Gastroesophageal sphincter (tissue), 4 donors: ENCODE measurements around the gene MYO6. TPM values are rescaled to one million over a fixed set of nuclear protein-coding genes. Genes with fewer than 3 reads are reported as not detected.
"Not testable (repeated sequence)": the region's sequence is repeated elsewhere in the genome, so short reads cannot be mapped to it uniquely, and the experiment has no call there.

Experiments used
- ATAC-seq: fragments of 150-250 bp; one replicate; pipeline ENCODE4 v1.9.1; 2016; ENCODE audit warnings: mild to moderate bottlenecking, moderate library complexity
- H3K27ac ChIP-seq, 4 donors: fragments of 200-600 bp; sonication (generic) in 3 of 4; 1 replicate in 3 of 4; 2 replicates in 1 of 4; pipeline ENCODE4 v1.5.1; 2016 to 2019
- H3K27me3 ChIP-seq: fragments of 200-600 bp; sonication (generic); one replicate; pipeline ENCODE4 v1.5.1; 2019
- H3K36me3 ChIP-seq, 2 donors: fragments of 200-600 bp; sonication (generic); one replicate each; pipeline ENCODE4 v1.5.1; 2019; ENCODE audit warnings: control low read depth in 1 of 2
- H3K4me1 ChIP-seq, 3 donors: fragments of 200-600 bp; sonication (generic); 1 replicate in 2 of 3; 2 replicates in 1 of 3; pipeline ENCODE4 v1.5.1; 2016 to 2019; ENCODE audit warnings: control low read depth in 2 of 3
- H3K4me3 ChIP-seq, 2 donors: fragments of 200-600 bp; sonication (generic); one replicate each; pipeline ENCODE4 v1.5.1; 2019; ENCODE audit warnings: mild to moderate bottlenecking in 1 of 2, moderate library complexity in 1 of 2
- H3K9me3 ChIP-seq, 3 donors: fragments of 200-600 bp; sonication (generic); one replicate each; pipeline ENCODE4 v1.5.1; 2017 to 2019; ENCODE audit warnings: control low read depth in 2 of 3
- EP300 ChIP-seq: sonication (generic); formaldehyde crosslinking; IDR thresholded peaks from one replicate; pipeline ENCODE4 v1.6.1; 2017; ENCODE audit warnings: antibody characterized with exemption, mild to moderate bottlenecking
- POLR2A ChIP-seq, 2 donors: fragments of 450-650 bp; IDR thresholded peaks; one replicate each; pipeline ENCODE4 v1.6.1; 2017; ENCODE audit warnings: antibody characterized with exemption in 2 of 2, mild to moderate bottlenecking in 2 of 2, moderate library complexity in 1 of 2
- POLR2AphosphoS5 ChIP-seq: sonication (generic); formaldehyde crosslinking; IDR thresholded peaks from one replicate; pipeline ENCODE4 v1.6.1; 2017; ENCODE audit warnings: antibody characterized with exemption
- WGBS, 2 donors: methylation state at CpG; one replicate each; pipeline ENCODE4 v1.1.5; 2018; ENCODE audit warnings: low coverage in 1 of 2; 5-methylcytosine and 5-hydroxymethylcytosine counted together
- total RNA-seq, 4 donors: library from RNA; depleted of rRNA; stranded (reverse); fragments of >200 nt; gene quantifications; one replicate each; pipeline ENCODE4 v1.1.0, GENCODE V29; 2016
- TF ChIP-seq, protein P1 (sequence below), 4 experiments: fragments of 200-600 bp in 2 of 4; fragments of 450-650 bp in 2 of 4; sonication (generic) in 1 of 4; IDR thresholded peaks; one replicate each; pipeline ENCODE4 v1.5.1; 2017 to 2019; ENCODE audit warnings: antibody characterized with exemption in 4 of 4, mild to moderate bottlenecking in 2 of 4, moderate library complexity in 2 of 4

The MYO6 gene
- total RNA-seq, 4 donors from 2014 or later, result 11.0 to 17.4 (median 12.5) TPM

DNA sequence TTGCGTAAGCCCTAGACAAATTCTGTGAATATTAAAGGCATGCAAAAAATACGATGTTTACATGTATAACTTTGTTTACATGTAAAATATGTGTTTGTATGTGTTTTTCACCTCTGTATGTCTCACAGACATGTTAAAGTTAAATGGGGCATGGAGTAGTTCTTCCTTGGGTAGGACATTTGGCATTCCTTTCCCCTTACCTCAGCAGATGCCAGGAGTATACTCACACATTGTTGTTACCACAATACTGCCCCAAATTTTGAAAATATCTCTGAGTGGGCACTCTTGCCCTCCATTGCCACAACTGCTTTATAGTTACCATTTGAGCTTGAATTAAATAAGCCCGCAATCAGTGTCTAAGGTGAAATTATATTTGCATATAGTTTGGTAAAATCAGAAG, 147.5 kb downstream of the MYO6 start:
- Histone ChIP-seq H3K27me3 (no peaks in the 10 kb centered on the region), H3K4me1 (no peaks in the 10 kb centered on the region), H3K36me3 (peaks cover 0 to 15% of the 10 kb centered on the region in 2 donors), H3K27ac (no peak overlapping the region), H3K4me3 (no peak overlapping the region), H3K9me3 (no peaks in the 10 kb centered on the region)
- no peak for ATAC-seq
- 64 to 65% methylated on average over 3 of the region's 3 CpGs for WGBS, 2 donors
- TF ChIP-seq POLR2AphosphoS5 (no peak), POLR2A (IDR thresholded peaks at IDR 0.05) (no peak), EP300 (no peak)
- TF ChIP-seq, protein P1, sequence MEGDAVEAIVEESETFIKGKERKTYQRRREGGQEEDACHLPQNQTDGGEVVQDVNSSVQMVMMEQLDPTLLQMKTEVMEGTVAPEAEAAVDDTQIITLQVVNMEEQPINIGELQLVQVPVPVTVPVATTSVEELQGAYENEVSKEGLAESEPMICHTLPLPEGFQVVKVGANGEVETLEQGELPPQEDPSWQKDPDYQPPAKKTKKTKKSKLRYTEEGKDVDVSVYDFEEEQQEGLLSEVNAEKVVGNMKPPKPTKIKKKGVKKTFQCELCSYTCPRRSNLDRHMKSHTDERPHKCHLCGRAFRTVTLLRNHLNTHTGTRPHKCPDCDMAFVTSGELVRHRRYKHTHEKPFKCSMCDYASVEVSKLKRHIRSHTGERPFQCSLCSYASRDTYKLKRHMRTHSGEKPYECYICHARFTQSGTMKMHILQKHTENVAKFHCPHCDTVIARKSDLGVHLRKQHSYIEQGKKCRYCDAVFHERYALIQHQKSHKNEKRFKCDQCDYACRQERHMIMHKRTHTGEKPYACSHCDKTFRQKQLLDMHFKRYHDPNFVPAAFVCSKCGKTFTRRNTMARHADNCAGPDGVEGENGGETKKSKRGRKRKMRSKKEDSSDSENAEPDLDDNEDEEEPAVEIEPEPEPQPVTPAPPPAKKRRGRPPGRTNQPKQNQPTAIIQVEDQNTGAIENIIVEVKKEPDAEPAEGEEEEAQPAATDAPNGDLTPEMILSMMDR (IDR thresholded peaks at IDR 0.05), result no peak

DNA sequence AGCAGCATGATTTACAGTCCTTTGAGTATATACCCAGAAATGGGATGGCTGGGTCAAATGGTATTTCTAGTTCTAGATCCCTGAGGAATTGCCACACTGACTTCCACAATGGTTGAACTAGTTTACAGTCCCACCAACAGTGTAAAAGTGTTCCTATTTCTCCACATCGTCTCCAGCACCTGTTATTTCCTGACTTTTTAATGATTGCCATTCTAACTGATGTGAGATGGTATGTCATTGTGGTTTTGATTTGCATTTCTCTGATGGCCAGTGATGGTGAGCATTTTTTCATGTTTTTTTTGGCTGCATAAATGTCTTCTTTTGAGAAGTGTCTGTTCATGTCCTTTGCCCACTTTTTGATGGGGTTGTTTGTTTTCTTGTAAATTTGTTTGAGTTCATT, 151.2 kb downstream of the MYO6 start:
- H3K27me3 ChIP-seq, H3K9me3 ChIP-seq, H3K4me1 ChIP-seq, H3K36me3 ChIP-seq, H3K4me3 ChIP-seq, H3K27ac ChIP-seq, ATAC-seq: not testable (repeated sequence)
- 86 to 100% methylated on average over 1 of the region's 1 CpG for WGBS, 2 donors

DNA sequence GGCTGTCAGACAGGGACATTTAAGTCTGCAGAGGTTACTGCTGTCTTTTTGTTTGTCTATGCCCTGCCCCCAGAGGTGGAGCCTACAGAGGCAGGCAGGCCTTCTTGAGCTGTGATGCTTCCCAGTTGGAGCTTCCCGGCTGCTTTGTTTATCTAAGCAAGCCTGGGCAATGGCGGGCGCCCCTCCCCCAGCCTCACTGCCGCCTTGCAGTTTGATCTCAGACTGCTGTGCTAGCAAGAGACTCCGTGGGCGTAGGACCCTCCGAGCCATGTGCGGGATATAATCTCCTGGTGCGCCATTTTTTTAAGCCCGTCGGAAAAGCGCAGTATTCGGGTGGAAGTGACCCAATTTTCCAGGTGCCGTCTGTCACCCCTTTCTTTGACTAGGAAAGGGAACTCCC, 156.1 kb downstream of the MYO6 start:
- not testable (repeated sequence) for H3K27ac ChIP-seq, H3K4me1 ChIP-seq, H3K9me3 ChIP-seq, H3K27me3 ChIP-seq, ATAC-seq, H3K4me3 ChIP-seq
- WGBS, 2 donors, result 91 to 100% methylated on average over 1 to 7 of the region's 14 CpGs
- peaks cover 0 to 16% of the 10 kb centered on the region in 2 donors for H3K36me3 ChIP-seq

DNA sequence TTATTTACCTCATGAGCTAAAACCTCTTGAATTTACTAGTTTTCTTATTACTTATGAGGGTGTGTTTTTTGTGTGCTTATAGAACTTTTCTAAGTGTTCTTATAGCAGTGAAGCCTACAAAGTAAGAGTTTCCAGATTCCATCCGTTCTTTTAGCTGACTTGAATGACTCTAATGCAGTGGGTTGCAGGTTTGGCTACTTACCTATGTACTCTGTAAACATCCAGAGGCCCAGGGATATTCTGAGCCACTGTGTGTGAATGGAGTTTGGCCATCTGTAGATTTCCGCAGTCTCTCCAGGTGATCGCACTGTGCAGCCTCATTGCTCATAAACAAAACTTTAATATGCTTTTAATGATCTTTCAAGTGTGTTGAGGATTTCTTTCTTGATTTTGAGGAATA, 157.8 kb downstream of the MYO6 start:
- H3K27ac ChIP-seq, result no peak overlapping the region
- H3K4me1 ChIP-seq, result no peaks in the 10 kb centered on the region
- H3K4me3 ChIP-seq, result no peak overlapping the region
- ATAC-seq, result no peak
- TF ChIP-seq POLR2AphosphoS5 (no peak), POLR2A (IDR thresholded peaks at IDR 0.05) (no peak), EP300 (no peak)
- TF ChIP-seq, protein P1 (IDR thresholded peaks at IDR 0.05), result no peak
- 81 to 85% methylated on average over 3 of the region's 3 CpGs for WGBS, 2 donors
- peaks cover 0 to 16% of the 10 kb centered on the region in 2 donors for H3K36me3 ChIP-seq
- no peaks in the 10 kb centered on the region for H3K9me3 ChIP-seq
- H3K27me3 ChIP-seq, result no peaks in the 10 kb centered on the region

- Histone ChIP-seq H3K4me3 (no peak overlapping the region), H3K27me3 (no peaks in the 10 kb centered on the region), H3K4me1 (no peaks in the 10 kb centered on the region), H3K36me3 (peaks cover 0 to 16% of the 10 kb centered on the region in 2 donors), H3K9me3 (no peaks in the 10 kb centered on the region), H3K27ac (no peak overlapping the region)
- TF ChIP-seq POLR2A (IDR thresholded peaks at IDR 0.05) (no peak), POLR2AphosphoS5 (no peak), EP300 (no peak)
- TF ChIP-seq, protein P1 (IDR thresholded peaks at IDR 0.05), result no peak
- WGBS, 2 donors, result 100% methylated on average over 2 of the region's 2 CpGs
- no peak for ATAC-seq
Observed at GRCh38 chr6:75907444-75907843, 158.4 kb downstream of the MYO6 start.

DNA sequence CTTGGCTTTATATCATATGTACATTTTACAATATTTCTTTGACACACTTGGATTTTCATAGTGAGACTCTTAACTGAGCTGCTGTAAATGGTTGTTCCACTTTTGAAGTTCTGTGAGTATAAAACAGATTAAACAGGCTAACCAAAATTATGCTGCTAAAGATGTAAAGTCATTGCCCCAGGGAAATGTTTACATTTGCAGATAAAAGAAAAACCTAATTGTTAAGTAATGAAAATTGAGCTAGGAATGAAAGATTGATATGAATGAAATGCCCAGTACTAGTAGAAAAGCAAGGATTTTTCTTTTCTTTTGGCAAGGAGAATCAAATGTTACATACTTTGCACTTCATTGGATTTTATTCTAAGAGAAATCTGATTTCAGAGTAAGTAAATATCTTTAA, 164.0 kb downstream of the MYO6 start:
- H3K27ac ChIP-seq, result no peak overlapping the region
- ATAC-seq, result no peak
- no peaks in the 10 kb centered on the region for H3K9me3 ChIP-seq
- H3K4me1 ChIP-seq, result no peaks in the 10 kb centered on the region
- H3K4me3 ChIP-seq, result no peak overlapping the region
- no peaks in the 10 kb centered on the region for H3K27me3 ChIP-seq
- H3K36me3 ChIP-seq, result peaks cover 0 to 41% of the 10 kb centered on the region in 2 donors
- TF ChIP-seq POLR2A (IDR thresholded peaks at IDR 0.05), result no peak
- no peak for TF ChIP-seq POLR2AphosphoS5
- TF ChIP-seq, protein P1 (IDR thresholded peaks at IDR 0.05), result no peak
- TF ChIP-seq EP300, result no peak
